Astrocyte (in vitro differentiated cells and primary cell): ENCODE results near the gene MBTPS2. TPM values are rescaled to one million over a fixed set of nuclear protein-coding genes. Genes with fewer than 3 reads are reported as not detected.
A peak's percentile ranks its signal among the peaks of the same experiment; 100 is the strongest.
"Not testable (repeated sequence)": the region's sequence is repeated elsewhere in the genome, so short reads cannot be mapped to it uniquely, and the experiment has no call there.

Experiments used
- DNase-seq: peaks from one replicate; pipeline ENCODE4 v3.0.0-alpha.2; 2010; ENCODE audit warnings: low read depth
- FAIRE-seq: peaks from 2 replicates; lab custom pipeline; 2011; peaks lifted over from hg19 to GRCh38; lab: Jason Lieb, UNC
- H2AFZ ChIP-seq: 2 replicates; pipeline ENCODE4 v1.6.0; 2012; ENCODE audit warnings: low read depth, low read length, inconsistent platforms
- H3K27ac ChIP-seq: 2 replicates; pipeline ENCODE4 v1.5.1; 2011; ENCODE audit warnings: low read depth, low read length, inconsistent platforms
- H3K27me3 ChIP-seq: 2 replicates; pipeline ENCODE4 v1.6.0; 2011; ENCODE audit warnings: low read length, inconsistent platforms; ENCODE audit not compliant: insufficient read depth
- H3K36me3 ChIP-seq: 2 replicates; pipeline ENCODE4 v1.5.1; 2011; ENCODE audit warnings: low read length, inconsistent platforms; ENCODE audit not compliant: insufficient read depth
- H3K4me1 ChIP-seq: 2 replicates; pipeline ENCODE4 v1.5.1; 2011; ENCODE audit warnings: low read length, inconsistent platforms; ENCODE audit not compliant: insufficient read depth
- H3K4me2 ChIP-seq: 2 replicates; pipeline ENCODE4 v1.6.0; 2012; ENCODE audit warnings: low read length, inconsistent platforms
- H3K4me3 ChIP-seq: 2 replicates; pipeline ENCODE4 v1.5.1; 2011; ENCODE audit warnings: low read depth, mild to moderate bottlenecking, low read length, inconsistent platforms; ENCODE audit not compliant: insufficient read depth
- H3K79me2 ChIP-seq: 2 replicates; pipeline ENCODE4 v1.6.0; 2012; ENCODE audit warnings: mild to moderate bottlenecking, low read length, inconsistent platforms; ENCODE audit not compliant: insufficient read depth
- H3K9ac ChIP-seq: 2 replicates; pipeline ENCODE4 v1.6.0; 2012; ENCODE audit warnings: mild to moderate bottlenecking, low read length, inconsistent platforms
- H3K9me3 ChIP-seq: 2 replicates; pipeline ENCODE4 v1.5.1; 2012; ENCODE audit warnings: low read depth, mild to moderate bottlenecking, low read length, inconsistent platforms; ENCODE audit not compliant: insufficient read depth
- H4K20me1 ChIP-seq: 2 replicates; pipeline ENCODE4 v1.6.0; 2012; ENCODE audit warnings: low read length, inconsistent platforms; ENCODE audit not compliant: insufficient read depth
- H3K27ac Mint-ChIP-seq: one replicate; pipeline ENCODE4 v1.8.0; 2021; ENCODE audit warnings: mild to moderate bottlenecking, mixed read lengths; ENCODE audit not compliant: unreplicated experiment
- H3K27me3 Mint-ChIP-seq: one replicate; pipeline ENCODE4 v1.8.0; 2021; ENCODE audit warnings: low read depth, mixed read lengths; ENCODE audit not compliant: unreplicated experiment
- H3K36me3 Mint-ChIP-seq: one replicate; pipeline ENCODE4 v1.8.0; 2021; ENCODE audit warnings: low read depth, mixed read lengths; ENCODE audit not compliant: unreplicated experiment
- H3K4me1 Mint-ChIP-seq: one replicate; pipeline ENCODE4 v1.8.0; 2021; ENCODE audit warnings: low read depth, mixed read lengths; ENCODE audit not compliant: unreplicated experiment
- H3K4me3 Mint-ChIP-seq: one replicate; pipeline ENCODE4 v1.8.0; 2021; ENCODE audit warnings: mild to moderate bottlenecking, moderate library complexity, mixed read lengths; ENCODE audit not compliant: unreplicated experiment
- H3K9me3 Mint-ChIP-seq: one replicate; pipeline ENCODE4 v1.8.0; 2021; ENCODE audit warnings: mild to moderate bottlenecking, mixed read lengths; ENCODE audit not compliant: unreplicated experiment
- CTCF ChIP-seq: IDR thresholded peaks from 2 replicates; pipeline ENCODE4 v1.5.1; 2011; ENCODE audit warnings: low read depth, mild to moderate bottlenecking, inconsistent platforms, low read length, moderate library complexity; ENCODE audit not compliant: insufficient read depth
- EZH2 ChIP-seq: IDR thresholded peaks from 2 replicates; pipeline ENCODE4 v1.6.1; 2012; ENCODE audit warnings: mild to moderate bottlenecking, low read length, inconsistent platforms; ENCODE audit not compliant: insufficient read depth
- total RNA-seq: library from RNA; stranded (reverse); gene quantifications from 2 replicates; pipeline ENCODE4 v1.2.1, GENCODE V29; 2021

The MBTPS2 gene
- total RNA-seq, 1 donor from 2014 or later = 18.8 TPM

DNA sequence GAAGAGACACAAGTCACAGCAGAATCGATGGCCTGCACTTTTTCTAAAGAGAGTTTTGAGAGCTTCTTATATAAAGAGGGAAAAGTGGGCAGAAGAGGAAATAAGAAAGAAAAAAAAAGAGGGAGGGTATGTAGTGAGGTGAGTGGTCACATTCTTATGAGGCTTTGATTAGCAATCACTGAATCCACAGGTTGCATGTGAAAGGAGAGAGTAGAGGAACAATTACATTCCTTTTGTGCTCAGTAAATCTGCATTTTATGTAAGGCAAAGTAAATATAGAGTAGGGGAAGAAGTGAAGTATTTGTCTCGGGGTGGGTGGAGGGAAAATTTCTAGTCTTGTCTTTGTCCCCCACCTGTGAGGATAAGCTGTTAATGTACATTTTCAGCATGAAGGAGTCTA lies 26.8 kb upstream of the MBTPS2 start:
- Mint-ChIP-seq H3K9me3 (no peaks in the 10 kb centered on the region), H3K27ac (no peak overlapping the region), H3K36me3 (no peaks in the 10 kb centered on the region), H3K4me3 (no peak overlapping the region), H3K27me3 (peaks cover 2% of the 10 kb centered on the region), H3K4me1 (no peaks in the 10 kb centered on the region)
- Histone ChIP-seq H3K4me1 (no peaks in the 10 kb centered on the region), H3K4me2 (no peak overlapping the region), H3K36me3 (no peaks in the 10 kb centered on the region), H3K27ac (no peak overlapping the region), H3K27me3 (no peaks in the 10 kb centered on the region), H2AFZ (no peak overlapping the region), H4K20me1 (no peaks in the 10 kb centered on the region), H3K79me2 (no peaks in the 10 kb centered on the region), H3K4me3 (no peak overlapping the region), H3K9me3 (no peaks in the 10 kb centered on the region), H3K9ac (no peak overlapping the region)
- TF ChIP-seq EZH2 (no peak), CTCF (no peak)
- no peak for DNase-seq
- no peak for FAIRE-seq

DNA sequence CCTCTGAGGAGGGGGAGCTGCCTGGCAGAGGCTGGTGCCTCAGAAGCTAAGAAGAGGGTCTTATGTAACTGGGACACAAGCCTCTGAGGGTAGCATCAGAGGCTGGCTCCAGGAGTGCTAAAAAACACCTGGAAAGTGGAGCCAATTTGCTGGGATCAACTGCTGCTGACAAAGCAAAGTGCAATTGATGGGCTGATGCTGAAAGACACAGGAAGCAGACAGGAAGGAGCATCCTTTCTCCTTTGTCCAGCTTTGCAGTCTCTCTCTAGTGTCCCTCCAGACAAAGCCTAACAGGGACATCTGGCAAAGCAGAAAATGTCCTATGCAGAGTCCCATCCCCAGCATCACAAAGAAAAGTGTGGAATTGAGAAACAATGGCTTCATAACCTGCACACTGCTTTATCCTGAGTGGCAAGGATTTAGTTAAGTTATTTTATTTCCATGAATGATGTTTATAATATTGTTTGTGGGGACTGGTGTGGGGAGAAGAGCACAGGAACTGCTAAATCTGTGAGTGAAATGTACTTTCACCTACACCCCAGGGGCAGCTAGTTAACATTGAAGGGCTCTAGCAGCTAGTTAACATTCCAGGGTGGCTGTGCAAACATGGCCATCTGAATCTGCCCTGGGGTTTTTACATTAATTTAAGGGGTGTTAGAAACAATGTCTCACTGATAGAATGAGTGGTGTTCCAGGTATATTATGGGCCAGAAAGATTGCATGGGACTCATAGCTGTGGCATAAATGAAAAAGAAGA lies 25.6 kb upstream of the MBTPS2 start:
- Histone ChIP-seq H3K4me3 (no peak overlapping the region), H3K36me3 (no peaks in the 10 kb centered on the region), H3K27ac (no peak overlapping the region), H3K9me3 (no peaks in the 10 kb centered on the region), H2AFZ (no peak overlapping the region), H3K4me1 (no peaks in the 10 kb centered on the region), H3K4me2 (no peak overlapping the region), H3K9ac (no peak overlapping the region), H3K79me2 (no peaks in the 10 kb centered on the region), H3K27me3 (no peaks in the 10 kb centered on the region), H4K20me1 (no peaks in the 10 kb centered on the region)
- Mint-ChIP-seq H3K9me3 (no peaks in the 10 kb centered on the region), H3K4me1 (no peaks in the 10 kb centered on the region), H3K27me3 (peaks cover 2% of the 10 kb centered on the region), H3K27ac (no peak overlapping the region), H3K4me3 (no peak overlapping the region), H3K36me3 (no peaks in the 10 kb centered on the region)
- TF ChIP-seq CTCF = no peak
- no peak for TF ChIP-seq EZH2
- FAIRE-seq (peak; percentile 26), DNase-seq (no peak)

DNA sequence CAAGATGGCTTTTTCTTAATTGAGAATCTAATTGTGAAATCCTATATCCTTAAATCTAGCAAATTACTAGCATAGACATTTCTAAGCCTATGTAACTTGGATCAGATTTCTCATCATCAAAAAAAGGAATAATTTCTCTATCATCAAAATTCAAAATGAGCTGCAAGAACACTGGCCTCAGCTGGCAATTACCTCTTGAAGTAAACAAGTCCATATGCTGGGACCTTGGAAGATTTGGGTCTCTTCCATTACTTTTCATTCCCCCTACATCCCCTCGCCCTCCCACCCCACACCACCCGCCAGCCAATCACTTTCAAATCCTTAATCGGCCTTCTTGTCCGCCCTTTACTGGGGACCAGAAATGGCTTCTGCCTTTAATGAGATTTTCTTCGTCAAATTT lies 23.3 kb upstream of the MBTPS2 start:
- TF ChIP-seq EZH2 = no peak
- TF ChIP-seq CTCF = no peak
- H2AFZ ChIP-seq = no peak overlapping the region
- H3K9me3 Mint-ChIP-seq = no peaks in the 10 kb centered on the region
- DNase-seq (no peak), FAIRE-seq (no peak)
- H3K4me1 Mint-ChIP-seq = no peaks in the 10 kb centered on the region
- no peaks in the 10 kb centered on the region for H3K9me3 ChIP-seq
- no peaks in the 10 kb centered on the region for H3K27me3 ChIP-seq
- H3K36me3 ChIP-seq = no peaks in the 10 kb centered on the region
- H3K27me3 Mint-ChIP-seq = peaks cover 2% of the 10 kb centered on the region
- H3K79me2 ChIP-seq = no peaks in the 10 kb centered on the region
- H3K27ac ChIP-seq = no peak overlapping the region
- no peak overlapping the region for H3K4me3 Mint-ChIP-seq
- no peak overlapping the region for H3K9ac ChIP-seq
- H3K4me3 ChIP-seq = no peak overlapping the region
- no peak overlapping the region for H3K4me2 ChIP-seq
- no peaks in the 10 kb centered on the region for H4K20me1 ChIP-seq
- H3K27ac Mint-ChIP-seq = no peak overlapping the region
- H3K4me1 ChIP-seq = no peaks in the 10 kb centered on the region
- H3K36me3 Mint-ChIP-seq = no peaks in the 10 kb centered on the region

GRCh38 chrX:21820170-21820569 lies 19.2 kb upstream of the MBTPS2 start:
- not testable (repeated sequence) for H3K4me2 ChIP-seq, H3K27me3 ChIP-seq, H3K4me3 ChIP-seq, H3K36me3 ChIP-seq, H3K4me1 Mint-ChIP-seq, H3K9me3 ChIP-seq, H3K27ac Mint-ChIP-seq, H3K9me3 Mint-ChIP-seq, H3K4me3 Mint-ChIP-seq, DNase-seq, H2AFZ ChIP-seq, H3K36me3 Mint-ChIP-seq, H3K4me1 ChIP-seq, H3K27me3 Mint-ChIP-seq, FAIRE-seq, H4K20me1 ChIP-seq, H3K27ac ChIP-seq, H3K79me2 ChIP-seq, H3K9ac ChIP-seq
